ENCODE data around the gene LSMEM2.
A peak's percentile ranks its signal among the peaks of the same experiment; 100 is the strongest.

The LSMEM2 gene

GRCh38 chr3:50286322-50287227 is 7.7 kb downstream of the LSMEM2 start:
- DNase-seq = no peak

GRCh38 chr3:50287262-50287661 is 8.4 kb downstream of the LSMEM2 start:
- no peak for DNase-seq

- no peak for DNase-seq
Measured at GRCh38 chr3:50288387-50289007, 9.6 kb downstream of the LSMEM2 start.

- no peak for DNase-seq
Measured at GRCh38 chr3:50289130-50289529, 10.2 kb downstream of the LSMEM2 start.

GRCh38 chr3:50290161-50290641 is 11.3 kb downstream of the LSMEM2 start:
- no peak for DNase-seq

GRCh38 chr3:50292159-50293078 is 13.5 kb downstream of the LSMEM2 start, which contains the start of gene IFRD2:
TSS of gene IFRD2 (minus strand) at chr3:50292429. CDS start at chr3:50292274, 155 bp downstream.
- peak; percentile 94 for DNase-seq

GRCh38 chr3:50293079-50293801 is 14.4 kb downstream of the LSMEM2 start:
- DNase-seq = no peak

- DNase-seq = no peak
Measured at GRCh38 chr3:50294089-50294488, 15.2 kb downstream of the LSMEM2 start.

GRCh38 chr3:50294492-50295403 is 15.9 kb downstream of the LSMEM2 start:
- DNase-seq = no peak

- no peak for DNase-seq
Measured at GRCh38 chr3:50295553-50296431, 16.9 kb downstream of the LSMEM2 start.

GRCh38 chr3:50296721-50297383 is 18.0 kb downstream of the LSMEM2 start:
- no peak for DNase-seq

- DNase-seq = no peak
Measured at GRCh38 chr3:50297384-50297775, 18.5 kb downstream of the LSMEM2 start.

- DNase-seq = peak; percentile 5
Measured at GRCh38 chr3:50297896-50298725, 19.2 kb downstream of the LSMEM2 start.

- DNase-seq = peak; percentile 95
Measured at GRCh38 chr3:50298836-50299637, 20.1 kb downstream of the LSMEM2 start, which contains the start of the genes HYAL3 and NAA80. TSS of gene HYAL3 (minus strand) at chr3:50299405. CDS start at chr3:50295602, 3,803 bp downstream. TSS of gene NAA80 (minus strand) at chr3:50299405. CDS start at chr3:50297463, 1,942 bp downstream.

GRCh38 chr3:50299638-50299928 is 20.7 kb downstream of the LSMEM2 start:
- no peak for DNase-seq

- DNase-seq = no peak
Measured at GRCh38 chr3:50299929-50300680, 21.2 kb downstream of the LSMEM2 start.
